ENCODE results near the gene VCX3B.
"Not testable (repeated sequence)": the region's sequence is repeated elsewhere in the genome, so short reads cannot be mapped to it uniquely, and the experiment has no call there.

The VCX3B gene
- 0 reads per million in 2 donors for total RNA-seq

GRCh38 chrX:8464530-8464929 is at the start of gene VCX3B:
VCX3B (plus strand) TSS chrX:8464830; CDS start chrX:8465451, 621 bp downstream.
- DNase-seq = not testable (repeated sequence)

GRCh38 chrX:8418301-8418700 is 46.3 kb upstream of the VCX3B start:
- no peak for DNase-seq

- no peak for DNase-seq
Measured at GRCh38 chrX:8424912-8425311, 39.7 kb upstream of the VCX3B start.

GRCh38 chrX:8429692-8430249 is 34.9 kb upstream of the VCX3B start:
- no peak for DNase-seq

GRCh38 chrX:8430444-8430843 is 34.2 kb upstream of the VCX3B start:
- DNase-seq = no peak

GRCh38 chrX:8432396-8432795 is 32.2 kb upstream of the VCX3B start:
- no peak for DNase-seq

GRCh38 chrX:8433109-8434062 is 31.2 kb upstream of the VCX3B start:
- no peak for DNase-seq

GRCh38 chrX:8447368-8447767 is 17.3 kb upstream of the VCX3B start:
- DNase-seq = no peak

GRCh38 chrX:8452343-8452742 is 12.3 kb upstream of the VCX3B start:
- not testable (repeated sequence) for DNase-seq

GRCh38 chrX:8453611-8454010 is 11.0 kb upstream of the VCX3B start:
- no peak for DNase-seq

- DNase-seq = no peak
Measured at GRCh38 chrX:8455557-8455956, 9.1 kb upstream of the VCX3B start.

- no peak for DNase-seq
Measured at GRCh38 chrX:8462488-8462887, 2.1 kb upstream of the VCX3B start.

GRCh38 chrX:8484360-8484949 is 19.8 kb downstream of the VCX3B start:
- no peak for DNase-seq

GRCh38 chrX:8495036-8495435 is 30.4 kb downstream of the VCX3B start:
- not testable (repeated sequence) for DNase-seq

GRCh38 chrX:8500203-8500602 is 35.6 kb downstream of the VCX3B start:
- DNase-seq = no peak

GRCh38 chrX:8502101-8502500 is 37.5 kb downstream of the VCX3B start:
- DNase-seq = not testable (repeated sequence)

GRCh38 chrX:8504451-8504850 is 39.8 kb downstream of the VCX3B start:
- DNase-seq = no peak
